RWPE2 (cell line): ENCODE results near the gene STRIT1.

Experiments used
- ATAC-seq: fragments of 200-7000 bp; cut with Tn5 transposase; 3 replicates; pipeline ENCODE4 v1.9.1; 2021; ENCODE audit warnings: low read depth
- DNase-seq: peaks from one replicate; pipeline ENCODE4 v3.0.0-alpha.2; 2020; ENCODE audit warnings: low spot score
- H3K27ac ChIP-seq: fragments of 450-650 bp; 2 replicates; pipeline ENCODE4 v1.5.1; 2017; ENCODE audit warnings: mild to moderate bottlenecking; ENCODE audit not compliant: poor library complexity, severe bottlenecking
- H3K27me3 ChIP-seq: fragments of 250-450 bp; sonication (Bioruptor Pico); 2 replicates; pipeline ENCODE4 v1.5.1; 2021; ENCODE audit warnings: mild to moderate bottlenecking, moderate library complexity; ENCODE audit not compliant: insufficient read depth, poor library complexity, severe bottlenecking
- H3K36me3 ChIP-seq: fragments of 250-450 bp; sonication (Bioruptor Pico); 2 replicates; pipeline ENCODE4 v1.5.1; 2020; ENCODE audit warnings: low read depth, mild to moderate bottlenecking, moderate library complexity
- H3K4me1 ChIP-seq: fragments of 250-450 bp; sonication (Bioruptor Pico); 2 replicates; pipeline ENCODE4 v1.5.1; 2021; ENCODE audit warnings: mild to moderate bottlenecking, moderate library complexity; ENCODE audit not compliant: insufficient read depth, poor library complexity, severe bottlenecking
- H3K4me3 ChIP-seq: fragments of 250-450 bp; sonication (Bioruptor Pico); 2 replicates; pipeline ENCODE4 v1.5.1; 2021; ENCODE audit warnings: mild to moderate bottlenecking, moderate library complexity; ENCODE audit not compliant: severe bottlenecking
- H3K9me3 ChIP-seq: fragments of 250-450 bp; sonication (Bioruptor Pico); 2 replicates; pipeline ENCODE4 v1.5.1; 2021; ENCODE audit warnings: mild to moderate bottlenecking, moderate library complexity; ENCODE audit not compliant: severe bottlenecking
- CTCF ChIP-seq: fragments of 450-650 bp; IDR thresholded peaks from one replicate; pipeline ENCODE4 v1.5.1; 2017; ENCODE audit warnings: mild to moderate bottlenecking, moderate library complexity; ENCODE audit not compliant: poor library complexity, severe bottlenecking

Gene STRIT1

GRCh38 chr3:155293516-155293915 is at the start of gene STRIT1:
Gene STRIT1, minus strand, starts transcription at chr3:155293683.
- TF ChIP-seq CTCF: no peak
- no peaks in the 10 kb centered on the region for H3K4me1 ChIP-seq
- DNase-seq (no peak), ATAC-seq (no peak)
- H3K27ac ChIP-seq: no peak within 1 kb of the TSS
- H3K4me3 ChIP-seq: no peak within 1 kb of the TSS
- no peaks in the 10 kb centered on the region for H3K9me3 ChIP-seq
- H3K27me3 ChIP-seq: no peaks in the 10 kb centered on the region
- H3K36me3 ChIP-seq: no peaks in the 10 kb centered on the region

- Histone ChIP-seq H3K36me3 (no peaks in the 10 kb centered on the region), H3K4me1 (no peaks in the 10 kb centered on the region), H3K27me3 (no peaks in the 10 kb centered on the region), H3K4me3 (no peak overlapping the region), H3K27ac (no peak overlapping the region), H3K9me3 (no peaks in the 10 kb centered on the region)
- ATAC-seq (no peak), DNase-seq (no peak)
- no peak for TF ChIP-seq CTCF
Observed at GRCh38 chr3:155342344-155342743, 48.9 kb upstream of the STRIT1 start.

- Histone ChIP-seq H3K27ac (no peak overlapping the region), H3K36me3 (no peaks in the 10 kb centered on the region), H3K27me3 (no peaks in the 10 kb centered on the region), H3K4me1 (no peaks in the 10 kb centered on the region), H3K9me3 (no peaks in the 10 kb centered on the region), H3K4me3 (no peak overlapping the region)
- no peak for ATAC-seq
- TF ChIP-seq CTCF: no peak
- DNase-seq: no peak
Observed at GRCh38 chr3:155339052-155339451, 45.6 kb upstream of the STRIT1 start.

GRCh38 chr3:155335724-155336354 is 42.4 kb upstream of the STRIT1 start:
- Histone ChIP-seq H3K36me3 (no peaks in the 10 kb centered on the region), H3K9me3 (no peaks in the 10 kb centered on the region), H3K4me3 (no peak overlapping the region), H3K27me3 (no peaks in the 10 kb centered on the region), H3K27ac (no peak overlapping the region), H3K4me1 (no peaks in the 10 kb centered on the region)
- no peak for TF ChIP-seq CTCF
- DNase-seq: no peak
- no peak for ATAC-seq

- Histone ChIP-seq H3K27ac (no peak overlapping the region), H3K4me1 (no peaks in the 10 kb centered on the region), H3K36me3 (no peaks in the 10 kb centered on the region), H3K9me3 (no peaks in the 10 kb centered on the region), H3K4me3 (no peak overlapping the region), H3K27me3 (no peaks in the 10 kb centered on the region)
- no peak for TF ChIP-seq CTCF
- DNase-seq (no peak), ATAC-seq (no peak)
Observed at GRCh38 chr3:155334914-155335723, 41.6 kb upstream of the STRIT1 start.
